Lower leg skin (tissue), 4 donors: ENCODE data around the gene COG5. TPM values are rescaled to one million over a fixed set of nuclear protein-coding genes. Genes with fewer than 3 reads are reported as not detected.

Experiments used
- DNase-seq, 2 donors: peaks; one replicate each; pipeline ENCODE4 v3.0.0-alpha.2; 2019; ENCODE audit warnings: low spot score in 2 of 2
- H3K4me3 ChIP-seq: fragments of 200-600 bp; sonication (generic); 2 replicates; pipeline ENCODE4 v1.5.1; 2017; ENCODE audit warnings: mild to moderate bottlenecking, low read depth; ENCODE audit not compliant: poor library complexity, severe bottlenecking
- CTCF ChIP-seq, 3 donors: fragments of 450-650 bp; IDR thresholded peaks; one replicate each; pipeline ENCODE4 v1.5.1; 2016; ENCODE audit warnings: antibody characterized with exemption in 3 of 3, mild to moderate bottlenecking in 3 of 3, moderate library complexity in 2 of 3
- POLR2A ChIP-seq, 2 donors: fragments of 450-650 bp; IDR thresholded peaks; one replicate each; pipeline ENCODE4 v1.6.1; 2016 to 2017; ENCODE audit warnings: antibody characterized with exemption in 2 of 2, mild to moderate bottlenecking in 1 of 2, moderate library complexity in 1 of 2
- WGBS, 2 donors: methylation state at CpG; one replicate each; pipeline ENCODE4 v1.1.5; 2018; 5-methylcytosine and 5-hydroxymethylcytosine counted together
- intact Hi-C: fragments of 100-400 bp; cut with DNase I; formaldehyde crosslinking; loops from one replicate; pipeline ENCODE4 v1.15.0; 2023; ENCODE audit warnings: low total_unique reads
- total RNA-seq, 4 donors: library from RNA; depleted of rRNA; stranded (reverse); fragments of >200 nt; gene quantifications; one replicate each; pipeline ENCODE4 v1.1.0, GENCODE V29; 2016

Gene COG5
- total RNA-seq, 4 donors from 2014 or later = 34.4 to 50.6 (median 43.4) TPM

DNA sequence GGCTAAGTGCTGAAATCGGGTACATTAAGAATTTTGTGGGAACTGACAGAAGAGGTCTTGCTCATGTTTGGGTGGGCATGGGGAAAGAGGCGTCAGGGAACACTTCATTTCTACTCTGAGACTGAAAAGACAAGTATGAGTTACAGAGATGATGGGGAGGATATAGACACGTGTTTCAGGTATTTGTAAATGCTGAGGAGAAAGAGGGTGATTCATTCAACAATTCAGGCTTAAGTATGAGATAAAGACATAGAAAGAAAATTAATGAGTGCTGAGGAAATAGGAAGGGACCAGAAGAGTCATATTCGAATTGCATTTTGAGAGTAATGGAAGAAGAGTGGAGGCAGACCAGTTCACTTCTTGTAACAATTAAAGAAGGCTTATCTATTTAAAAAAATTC, 251.3 kb downstream of the COG5 start:
- TF ChIP-seq CTCF (IDR thresholded peaks at IDR 0.05) (no peak), POLR2A (IDR thresholded peaks at IDR 0.05) (no peak)
- H3K4me3 ChIP-seq = no peak overlapping the region
- no peak for DNase-seq
- intact Hi-C loops = no loop called here
- 86 to 92% methylated on average over 4 of the region's 4 CpGs for WGBS, 2 donors

DNA sequence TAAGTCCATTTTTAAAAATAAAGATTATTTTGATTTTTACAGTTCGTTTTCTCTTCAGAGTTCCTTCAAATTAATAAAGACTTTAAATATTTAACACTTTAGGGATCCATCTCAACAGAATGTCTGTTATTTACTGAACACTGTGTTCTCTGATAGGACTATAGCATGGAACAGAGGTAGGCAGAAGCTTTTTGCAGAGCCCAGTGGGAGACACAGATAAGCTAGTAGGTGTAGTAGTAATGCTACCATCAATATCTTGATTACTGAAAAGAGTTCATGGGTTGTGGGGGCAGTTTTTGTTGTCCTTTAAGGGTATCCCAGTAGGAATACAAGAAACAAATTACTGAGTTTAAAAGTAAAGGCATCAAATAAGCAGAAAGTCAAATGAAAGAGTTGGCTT, 254.4 kb downstream of the COG5 start:
- DNase-seq = no peak
- intact Hi-C loops = no loop called here
- 75 to 100% methylated on average over 1 of the region's 1 CpG for WGBS, 2 donors
- TF ChIP-seq POLR2A (IDR thresholded peaks at IDR 0.05) (no peak), CTCF (IDR thresholded peaks at IDR 0.05) (no peak)
- H3K4me3 ChIP-seq = no peak overlapping the region

DNA sequence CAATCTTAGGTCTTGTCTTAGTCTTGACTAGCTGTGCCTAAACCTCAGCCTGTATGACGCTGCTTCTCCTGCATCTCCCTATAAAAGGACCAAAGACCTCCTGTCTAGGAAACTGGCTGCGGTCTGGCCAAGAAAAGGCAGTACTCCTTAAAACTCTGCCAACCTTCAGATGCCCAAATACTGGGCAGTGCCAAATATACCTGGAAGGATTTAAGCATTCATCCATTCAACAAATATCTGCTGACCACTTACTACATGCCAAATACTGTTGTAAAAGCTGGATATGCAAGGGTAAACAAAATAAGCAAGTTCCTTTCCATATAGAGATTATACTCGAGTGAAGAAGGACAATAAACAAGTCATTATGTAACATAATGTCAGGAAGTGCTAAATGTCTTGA, 259.1 kb downstream of the COG5 start:
- 78 to 83% methylated on average over 3 of the region's 3 CpGs for WGBS, 2 donors
- H3K4me3 ChIP-seq = no peak overlapping the region
- TF ChIP-seq POLR2A (IDR thresholded peaks at IDR 0.05) = no peak
- DNase-seq = no peak
- intact Hi-C loops = no loop called here

DNA sequence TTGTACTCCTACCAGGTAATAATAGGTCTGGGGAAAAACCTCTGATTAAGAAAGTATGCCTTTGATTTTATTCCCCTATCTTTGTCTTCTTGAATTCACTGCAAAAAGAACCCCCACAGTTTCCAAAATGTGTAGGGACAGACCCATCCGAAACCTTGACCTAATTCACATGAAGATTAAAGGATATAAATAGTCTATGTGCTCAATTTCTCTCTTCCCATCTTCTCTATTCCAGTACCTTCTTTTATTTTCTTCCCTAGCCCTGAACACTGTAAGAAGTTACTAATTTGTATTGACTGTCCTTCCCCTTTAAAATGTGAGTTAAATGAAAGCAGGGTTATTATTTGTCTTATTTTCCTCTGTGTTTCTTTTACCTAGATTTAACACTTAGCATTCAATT, 259.7 kb downstream of the COG5 start:
- 90 to 93% methylated on average over 1 of the region's 1 CpG for WGBS, 2 donors
- intact Hi-C loops = no loop called here
- no peak for DNase-seq
- H3K4me3 ChIP-seq = no peak overlapping the region
- TF ChIP-seq CTCF (IDR thresholded peaks at IDR 0.05) (no peak), POLR2A (IDR thresholded peaks at IDR 0.05) (no peak)

DNA sequence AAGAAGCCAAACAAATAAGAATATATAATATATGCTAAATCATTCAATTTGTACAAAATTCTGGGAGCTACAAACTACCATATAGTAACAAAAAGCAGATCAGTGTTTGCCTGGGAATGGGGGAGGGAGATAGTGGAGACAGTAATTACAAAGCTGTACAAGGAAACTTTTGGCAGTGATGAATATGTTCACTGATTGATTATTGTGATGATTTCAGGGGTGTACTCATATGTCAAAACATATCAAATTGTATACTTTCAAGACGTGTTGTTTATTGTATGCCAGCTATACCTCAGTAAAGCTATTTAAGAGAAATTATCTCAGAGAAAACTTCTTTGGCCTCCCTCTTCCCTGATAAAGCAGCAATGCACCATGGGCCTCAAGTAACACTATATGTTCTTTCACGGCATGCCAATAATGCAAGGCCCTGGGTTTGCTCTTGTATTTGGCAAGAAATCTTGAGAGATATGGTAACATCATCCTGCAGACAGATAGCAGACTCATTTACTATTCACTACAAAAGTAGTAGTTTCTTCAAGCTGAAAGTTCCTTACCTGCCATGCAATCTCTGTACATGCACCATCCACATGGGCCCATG, 261.4 kb downstream of the COG5 start:
- no peak for TF ChIP-seq POLR2A (IDR thresholded peaks at IDR 0.05)
- no peak for TF ChIP-seq CTCF (IDR thresholded peaks at IDR 0.05)
- no peak for DNase-seq
- intact Hi-C loops = no loop called here
- H3K4me3 ChIP-seq = no peak overlapping the region
- WGBS, 2 donors = 95 to 96% methylated on average over 2 of the region's 2 CpGs

- no peak for DNase-seq
- intact Hi-C loops = no loop called here
- WGBS, 2 donors = 81 to 87% methylated on average over 1 of the region's 1 CpG
- TF ChIP-seq POLR2A (IDR thresholded peaks at IDR 0.05) = no peak
- TF ChIP-seq CTCF (IDR thresholded peaks at IDR 0.05) = no peak
- no peak overlapping the region for H3K4me3 ChIP-seq
Observed at GRCh38 chr7:107294182-107294581, 269.5 kb downstream of the COG5 start.
